HL-60 (cell line): ENCODE measurements around the gene SLC27A5.

Source experiments
- DNase-seq, 2 experiments: peaks; one replicate each; pipeline ENCODE4 v3.0.0-alpha.2; 2010 to 2020; ENCODE audit warnings: low read depth in 1 of 2, low spot score in 1 of 2
- H3K27ac ChIP-seq: fragments of 250-450 bp; sonication (Bioruptor Pico); replicated peaks from 2 replicates; pipeline ENCODE4 v1.5.1; 2020; ENCODE audit warnings: mild to moderate bottlenecking, moderate library complexity
- H3K27me3 ChIP-seq: fragments of 250-450 bp; sonication (Bioruptor Pico); 2 replicates; pipeline ENCODE4 v1.5.1; 2021; ENCODE audit warnings: mild to moderate bottlenecking, moderate library complexity; ENCODE audit not compliant: insufficient read depth, poor library complexity, severe bottlenecking
- H3K4me3 ChIP-seq: replicated peaks from 2 replicates; pipeline ENCODE4 v1.5.1; 2011; ENCODE audit warnings: mild to moderate bottlenecking, control low read depth, low read length; ENCODE audit not compliant: insufficient read depth
- GABPA ChIP-seq: IDR thresholded peaks from 2 replicates; pipeline ENCODE4 v1.6.1; 2012; ENCODE audit warnings: low read depth
- POLR2AphosphoS5 ChIP-seq: IDR thresholded peaks from 2 replicates; pipeline ENCODE4 v1.6.1; 2012; ENCODE audit warnings: low read depth
- SPI1 ChIP-seq: IDR thresholded peaks from 2 replicates; pipeline ENCODE4 v1.6.1; 2012; ENCODE audit warnings: low read depth, mild to moderate bottlenecking, borderline replicate concordance
- TF ChIP-seq, protein P1 (sequence below): IDR thresholded peaks from 2 replicates; pipeline ENCODE4 v1.6.1; 2012; ENCODE audit warnings: low read depth; ENCODE audit not compliant: insufficient replicate concordance
- TF ChIP-seq, protein P2 (sequence below): IDR thresholded peaks from one replicate; pipeline ENCODE4 v1.5.1; 2011; ENCODE audit warnings: low read length, control low read depth, inconsistent platforms; ENCODE audit not compliant: insufficient read depth

SLC27A5 gene

DNA sequence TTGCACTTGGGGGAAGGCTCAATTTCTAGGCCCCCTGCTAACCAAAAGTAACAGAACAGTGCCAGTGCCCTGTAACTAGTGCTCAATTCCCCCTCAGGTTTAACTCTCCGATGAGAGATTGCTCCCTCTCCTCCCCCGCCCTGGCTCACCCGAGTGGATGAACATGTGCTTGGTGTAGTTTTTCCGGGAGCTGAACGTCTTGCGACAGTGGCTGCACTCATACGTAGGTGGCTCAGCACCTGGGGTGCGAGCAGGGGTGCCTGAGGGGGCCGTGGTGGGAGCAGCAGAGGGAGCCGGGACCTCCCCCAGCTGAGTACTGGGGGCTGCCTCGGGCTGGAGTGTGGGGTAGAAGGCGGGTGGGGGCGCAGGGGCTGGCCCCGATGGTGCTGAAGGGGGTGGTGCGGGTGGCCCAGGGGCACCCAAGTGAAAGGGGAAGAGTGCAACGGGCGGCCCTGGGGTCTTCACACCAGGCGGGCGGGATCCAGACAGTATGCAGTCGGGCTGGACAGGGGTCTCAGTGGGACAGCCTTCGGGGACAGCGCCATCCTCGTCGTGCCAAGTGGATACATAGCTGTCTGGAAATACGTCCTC lies 4.5 kb upstream of the SLC27A5 start:
- DNase-seq = no peak
- Histone ChIP-seq H3K4me3 (no peak overlapping the region), H3K27ac (peak overlapping the region; percentile 31; the same call in 1 of the 2 replicates), H3K27me3 (no peaks in the 10 kb centered on the region)
- TF ChIP-seq POLR2AphosphoS5 = no peak
- TF ChIP-seq, protein P1, sequence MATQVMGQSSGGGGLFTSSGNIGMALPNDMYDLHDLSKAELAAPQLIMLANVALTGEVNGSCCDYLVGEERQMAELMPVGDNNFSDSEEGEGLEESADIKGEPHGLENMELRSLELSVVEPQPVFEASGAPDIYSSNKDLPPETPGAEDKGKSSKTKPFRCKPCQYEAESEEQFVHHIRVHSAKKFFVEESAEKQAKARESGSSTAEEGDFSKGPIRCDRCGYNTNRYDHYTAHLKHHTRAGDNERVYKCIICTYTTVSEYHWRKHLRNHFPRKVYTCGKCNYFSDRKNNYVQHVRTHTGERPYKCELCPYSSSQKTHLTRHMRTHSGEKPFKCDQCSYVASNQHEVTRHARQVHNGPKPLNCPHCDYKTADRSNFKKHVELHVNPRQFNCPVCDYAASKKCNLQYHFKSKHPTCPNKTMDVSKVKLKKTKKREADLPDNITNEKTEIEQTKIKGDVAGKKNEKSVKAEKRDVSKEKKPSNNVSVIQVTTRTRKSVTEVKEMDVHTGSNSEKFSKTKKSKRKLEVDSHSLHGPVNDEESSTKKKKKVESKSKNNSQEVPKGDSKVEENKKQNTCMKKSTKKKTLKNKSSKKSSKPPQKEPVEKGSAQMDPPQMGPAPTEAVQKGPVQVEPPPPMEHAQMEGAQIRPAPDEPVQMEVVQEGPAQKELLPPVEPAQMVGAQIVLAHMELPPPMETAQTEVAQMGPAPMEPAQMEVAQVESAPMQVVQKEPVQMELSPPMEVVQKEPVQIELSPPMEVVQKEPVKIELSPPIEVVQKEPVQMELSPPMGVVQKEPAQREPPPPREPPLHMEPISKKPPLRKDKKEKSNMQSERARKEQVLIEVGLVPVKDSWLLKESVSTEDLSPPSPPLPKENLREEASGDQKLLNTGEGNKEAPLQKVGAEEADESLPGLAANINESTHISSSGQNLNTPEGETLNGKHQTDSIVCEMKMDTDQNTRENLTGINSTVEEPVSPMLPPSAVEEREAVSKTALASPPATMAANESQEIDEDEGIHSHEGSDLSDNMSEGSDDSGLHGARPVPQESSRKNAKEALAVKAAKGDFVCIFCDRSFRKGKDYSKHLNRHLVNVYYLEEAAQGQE = no peak
- no peak for TF ChIP-seq SPI1
- TF ChIP-seq GABPA = no peak
- TF ChIP-seq, protein P2, sequence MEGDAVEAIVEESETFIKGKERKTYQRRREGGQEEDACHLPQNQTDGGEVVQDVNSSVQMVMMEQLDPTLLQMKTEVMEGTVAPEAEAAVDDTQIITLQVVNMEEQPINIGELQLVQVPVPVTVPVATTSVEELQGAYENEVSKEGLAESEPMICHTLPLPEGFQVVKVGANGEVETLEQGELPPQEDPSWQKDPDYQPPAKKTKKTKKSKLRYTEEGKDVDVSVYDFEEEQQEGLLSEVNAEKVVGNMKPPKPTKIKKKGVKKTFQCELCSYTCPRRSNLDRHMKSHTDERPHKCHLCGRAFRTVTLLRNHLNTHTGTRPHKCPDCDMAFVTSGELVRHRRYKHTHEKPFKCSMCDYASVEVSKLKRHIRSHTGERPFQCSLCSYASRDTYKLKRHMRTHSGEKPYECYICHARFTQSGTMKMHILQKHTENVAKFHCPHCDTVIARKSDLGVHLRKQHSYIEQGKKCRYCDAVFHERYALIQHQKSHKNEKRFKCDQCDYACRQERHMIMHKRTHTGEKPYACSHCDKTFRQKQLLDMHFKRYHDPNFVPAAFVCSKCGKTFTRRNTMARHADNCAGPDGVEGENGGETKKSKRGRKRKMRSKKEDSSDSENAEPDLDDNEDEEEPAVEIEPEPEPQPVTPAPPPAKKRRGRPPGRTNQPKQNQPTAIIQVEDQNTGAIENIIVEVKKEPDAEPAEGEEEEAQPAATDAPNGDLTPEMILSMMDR = no peak

DNA sequence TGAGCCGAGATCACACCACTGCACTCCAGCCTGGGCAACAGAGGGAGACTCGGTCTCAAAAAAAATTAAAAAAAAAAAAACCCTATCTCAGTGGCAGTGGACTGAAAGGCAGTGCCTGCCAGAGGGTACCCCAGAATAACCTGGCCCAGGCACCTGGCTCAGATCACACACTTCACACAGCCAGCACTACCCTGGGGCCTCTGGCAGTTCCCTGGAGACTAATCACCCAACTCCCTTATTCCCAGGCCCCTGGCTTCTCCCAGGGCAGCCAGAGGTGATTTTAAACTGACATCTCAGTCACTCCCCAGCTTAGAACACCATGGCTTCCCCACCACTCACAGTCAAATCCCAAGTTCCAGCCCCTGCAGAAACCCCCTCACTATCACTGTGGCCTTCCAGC lies 3.5 kb upstream of the SLC27A5 start:
- Histone ChIP-seq H3K27ac (no peak overlapping the region), H3K27me3 (no peaks in the 10 kb centered on the region), H3K4me3 (no peak overlapping the region)
- TF ChIP-seq POLR2AphosphoS5 = no peak
- no peak for TF ChIP-seq SPI1
- TF ChIP-seq, protein P1 = no peak
- TF ChIP-seq, protein P2 = no peak
- TF ChIP-seq GABPA = no peak
- no peak for DNase-seq

DNA sequence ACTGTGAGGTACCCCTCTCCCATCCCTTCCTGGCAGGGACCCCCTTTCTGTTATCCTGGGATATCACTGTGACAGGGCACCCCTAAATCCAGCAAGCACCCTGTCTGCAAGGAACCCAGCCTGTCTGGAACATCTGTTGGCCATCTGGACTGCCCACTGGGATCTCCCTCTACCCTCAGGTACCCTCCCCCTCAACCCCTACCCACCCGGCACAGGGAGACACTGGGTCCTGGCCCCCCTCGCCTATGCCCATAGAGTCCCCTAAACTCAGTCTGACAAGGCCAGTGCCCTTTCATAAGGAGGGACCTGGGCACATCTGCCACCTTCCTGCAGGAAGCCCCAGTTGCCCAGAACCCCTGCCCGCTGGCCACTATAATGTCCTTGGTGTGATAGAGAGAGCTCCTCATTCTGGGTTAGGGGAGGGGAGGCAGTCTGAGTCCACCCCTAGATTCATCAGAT lies 2.8 kb upstream of the SLC27A5 start:
- no peak for DNase-seq
- H3K27ac ChIP-seq = peak overlapping the region; percentile 72
- no peak for TF ChIP-seq GABPA
- H3K4me3 ChIP-seq = peak overlapping the region; percentile 65
- no peaks in the 10 kb centered on the region for H3K27me3 ChIP-seq

DNA sequence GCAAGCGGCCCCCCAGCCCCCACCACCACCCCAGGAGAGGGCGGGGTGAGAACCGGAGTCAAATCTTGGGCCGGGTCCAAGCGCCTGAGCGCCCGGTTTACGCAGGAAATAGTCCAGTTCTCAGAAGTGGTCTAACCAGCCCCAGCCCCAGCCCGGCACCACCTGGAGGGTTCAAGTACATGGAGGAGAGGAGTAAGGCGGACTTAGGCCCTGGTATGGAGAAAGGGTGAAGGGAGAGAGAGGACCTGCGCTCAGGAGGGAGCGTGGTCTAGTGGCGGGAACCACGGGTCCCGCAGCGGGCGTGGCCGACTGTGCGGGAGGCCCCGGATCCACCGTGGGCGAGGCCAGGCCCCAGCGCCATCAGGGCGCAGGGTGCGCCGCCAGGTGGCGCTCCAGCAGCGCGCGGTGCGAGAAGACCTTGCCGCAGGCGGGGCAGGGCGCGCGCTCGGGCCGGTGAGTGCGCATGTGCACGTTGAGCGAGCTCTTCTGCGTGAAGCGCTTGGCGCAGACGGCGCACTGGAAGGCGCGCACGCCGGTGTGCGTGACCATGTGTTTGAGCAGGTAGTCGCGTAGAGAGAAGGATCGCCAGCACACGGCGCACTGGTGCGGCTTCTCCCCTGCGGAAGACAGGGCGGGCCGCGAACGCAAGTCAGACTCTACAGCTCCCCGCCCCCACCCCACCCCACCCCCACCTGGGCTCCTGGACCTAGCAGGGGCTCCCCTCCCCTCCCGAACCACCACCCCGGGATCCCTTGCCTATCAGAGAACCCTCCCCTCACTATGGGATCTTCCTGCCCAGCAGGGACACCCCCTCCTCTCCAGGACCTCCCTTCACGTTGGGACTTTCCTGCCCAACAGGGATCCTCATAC lies 2.1 kb upstream of the SLC27A5 start:
- peak; percentile 91 for TF ChIP-seq POLR2AphosphoS5
- TF ChIP-seq, protein P1 = no peak
- TF ChIP-seq, protein P2 = peak; percentile 81
- DNase-seq = peak; percentile 94 to 99
- H3K27ac ChIP-seq = peak overlapping the region; percentile 72
- no peaks in the 10 kb centered on the region for H3K27me3 ChIP-seq
- H3K4me3 ChIP-seq = peak overlapping the region; percentile 65
